GM21619 (cell line): ENCODE results near the gene TRIOBP.

Experiments
- ATAC-seq: cut with Tn5 transposase; IDR thresholded peaks from one replicate; pipeline ENCODE4 v1.9.1; 2021; ENCODE audit not compliant: unreplicated experiment

The TRIOBP gene

DNA sequence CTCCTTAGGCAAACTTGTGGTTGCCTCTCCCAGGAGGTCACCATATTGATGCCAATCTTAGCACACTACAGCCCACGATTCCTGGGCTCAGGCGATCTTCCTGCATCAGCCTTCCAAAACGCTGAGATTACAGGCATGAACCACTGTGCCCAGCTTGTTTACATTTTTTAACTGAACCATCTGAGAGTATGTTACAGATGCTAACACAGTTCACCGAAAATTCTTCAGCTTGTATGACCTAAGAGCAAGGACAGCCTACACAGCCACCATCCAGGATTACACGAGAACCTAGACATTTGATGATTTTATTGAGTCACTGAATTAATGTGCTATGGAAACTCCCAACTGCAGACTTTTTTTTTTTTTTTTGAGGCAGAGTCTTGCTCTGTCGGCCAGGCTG lies 27.3 kb upstream of the TRIOBP start:
- ATAC-seq = no peak

DNA sequence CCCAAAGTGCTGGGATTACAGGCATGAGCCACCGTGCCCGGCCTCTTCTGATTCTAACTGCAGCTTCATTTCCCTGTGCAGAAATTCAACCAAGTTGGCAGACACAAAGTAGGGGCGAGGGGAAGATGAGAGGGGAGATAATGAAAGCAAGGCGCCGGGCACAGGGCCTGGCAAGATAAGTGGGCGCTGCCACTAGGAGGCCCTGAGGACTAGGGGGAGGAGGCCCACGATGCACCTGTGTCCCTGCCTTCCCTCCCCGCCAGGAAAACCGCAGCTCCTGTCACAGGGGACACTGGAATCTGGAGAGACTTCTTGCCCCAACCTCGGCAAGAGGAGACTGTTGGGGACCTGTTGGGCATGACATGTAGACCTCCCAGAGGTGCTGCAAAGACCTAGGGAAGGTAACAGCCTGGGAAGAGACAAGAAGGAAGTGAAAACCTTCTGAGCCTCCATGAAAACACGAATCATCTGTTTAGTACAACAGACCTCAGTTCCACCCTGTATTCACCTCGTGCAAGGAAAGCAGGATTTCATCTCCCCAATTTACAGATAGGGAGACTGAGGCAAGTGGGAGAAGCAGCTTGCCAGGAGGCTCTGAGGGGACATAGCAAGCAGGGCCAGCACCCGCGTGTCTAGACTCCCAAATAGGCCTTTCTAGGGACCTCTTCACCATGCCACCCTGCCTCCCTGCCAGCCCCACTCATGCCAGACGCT lies 24.5 kb upstream of the TRIOBP start:
- ATAC-seq = no peak

DNA sequence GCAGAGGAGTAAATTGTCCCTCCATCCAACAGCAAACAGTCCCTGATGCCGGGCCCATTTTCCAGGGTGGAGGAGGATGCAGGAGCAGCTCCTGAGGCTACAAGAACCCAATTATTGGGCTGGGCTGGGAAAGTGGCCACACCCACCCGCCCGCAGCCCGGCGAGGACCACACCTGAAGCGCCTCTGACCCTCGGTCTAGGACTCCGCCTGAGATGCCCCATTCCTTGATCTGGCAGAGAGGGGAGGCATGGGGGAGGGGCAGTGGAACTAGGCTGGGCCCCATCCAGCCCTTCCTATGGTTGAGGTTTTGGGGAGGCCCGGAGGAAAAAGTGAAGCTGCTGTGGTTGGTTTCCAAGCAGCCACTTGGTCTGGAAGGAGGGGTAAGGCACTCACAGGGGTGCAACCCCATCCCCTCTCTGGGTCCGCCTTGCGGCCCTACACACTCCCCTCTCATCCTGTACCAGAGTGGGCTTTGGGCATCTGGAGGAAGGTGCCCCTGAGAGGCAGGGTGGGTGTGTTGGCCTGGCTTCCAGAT lies 23.9 kb upstream of the TRIOBP start:
- ATAC-seq = no peak

DNA sequence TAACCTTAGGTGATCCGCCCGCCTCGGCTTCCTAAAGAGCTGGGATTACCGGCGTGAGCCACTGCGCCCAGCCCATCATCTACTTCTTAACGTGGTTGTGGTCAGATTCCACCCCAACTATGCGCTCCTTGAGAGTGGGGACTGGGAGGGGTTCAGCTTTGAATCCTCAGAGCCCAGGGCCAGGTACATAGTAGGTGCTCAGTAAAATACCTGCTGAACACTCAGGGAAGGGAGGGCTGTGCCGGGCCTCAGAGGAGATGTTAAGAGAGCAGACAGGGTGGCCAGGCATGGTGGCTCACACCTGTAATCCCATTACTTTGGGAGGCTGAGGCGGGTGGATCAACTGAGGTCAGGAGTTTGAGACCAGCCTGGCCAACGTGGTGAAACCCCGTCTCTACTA lies 22.6 kb upstream of the TRIOBP start:
- ATAC-seq = no peak

DNA sequence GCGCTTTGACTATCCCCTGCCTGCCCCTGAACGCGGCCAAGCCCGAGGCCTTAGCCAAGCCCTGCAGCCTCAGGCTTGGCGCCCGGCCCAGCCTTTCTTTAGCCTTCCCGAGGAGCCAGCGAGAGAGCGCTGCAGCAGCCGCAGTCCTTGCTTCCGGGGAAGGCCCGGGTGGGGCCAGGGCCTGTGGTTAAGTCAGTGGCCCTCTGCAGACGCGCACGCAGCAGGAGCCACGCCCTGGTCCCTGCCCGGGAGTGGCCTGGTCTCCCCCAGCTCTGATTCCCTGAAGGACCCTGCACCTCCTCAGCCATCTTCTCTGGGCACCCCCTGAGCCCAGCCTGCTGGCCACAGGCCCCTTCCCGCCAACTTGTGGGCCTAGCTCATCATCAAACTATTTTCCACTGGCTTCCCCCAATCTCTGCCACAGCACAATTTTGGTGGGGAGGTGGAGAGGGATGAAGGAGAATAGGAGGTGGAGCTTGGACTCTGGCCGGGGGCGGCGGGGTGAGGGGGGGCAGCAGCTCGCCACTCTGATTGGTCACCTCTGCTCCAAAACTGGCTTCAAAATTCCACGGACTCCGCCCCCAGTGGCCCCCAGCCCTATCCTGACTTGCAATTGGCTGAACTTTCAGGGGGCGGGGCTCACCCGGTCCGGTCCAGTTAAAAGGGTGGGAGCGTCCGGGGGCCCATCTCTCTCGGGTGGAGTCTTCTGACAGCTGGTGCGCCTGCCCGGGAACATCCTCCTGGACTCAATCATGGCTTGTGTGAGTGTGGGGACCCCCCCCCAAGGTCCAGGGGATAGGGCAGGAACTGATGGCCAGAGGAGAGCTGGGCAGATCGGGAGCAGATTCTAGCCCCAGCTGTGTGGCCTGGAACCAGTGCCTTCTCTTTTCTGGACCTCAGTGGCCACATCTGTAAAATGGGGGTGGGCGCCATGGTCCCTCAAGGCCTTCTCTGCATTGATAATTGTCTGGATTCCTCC lies 21.6 kb upstream of the TRIOBP start, which contains the start of gene LGALS1:
TSS of gene LGALS1 (plus strand) at position 686 of the 979 bp plus-strand sequence. CDS start at position 753, 67 bp downstream.
- ATAC-seq = peak; percentile 44

DNA sequence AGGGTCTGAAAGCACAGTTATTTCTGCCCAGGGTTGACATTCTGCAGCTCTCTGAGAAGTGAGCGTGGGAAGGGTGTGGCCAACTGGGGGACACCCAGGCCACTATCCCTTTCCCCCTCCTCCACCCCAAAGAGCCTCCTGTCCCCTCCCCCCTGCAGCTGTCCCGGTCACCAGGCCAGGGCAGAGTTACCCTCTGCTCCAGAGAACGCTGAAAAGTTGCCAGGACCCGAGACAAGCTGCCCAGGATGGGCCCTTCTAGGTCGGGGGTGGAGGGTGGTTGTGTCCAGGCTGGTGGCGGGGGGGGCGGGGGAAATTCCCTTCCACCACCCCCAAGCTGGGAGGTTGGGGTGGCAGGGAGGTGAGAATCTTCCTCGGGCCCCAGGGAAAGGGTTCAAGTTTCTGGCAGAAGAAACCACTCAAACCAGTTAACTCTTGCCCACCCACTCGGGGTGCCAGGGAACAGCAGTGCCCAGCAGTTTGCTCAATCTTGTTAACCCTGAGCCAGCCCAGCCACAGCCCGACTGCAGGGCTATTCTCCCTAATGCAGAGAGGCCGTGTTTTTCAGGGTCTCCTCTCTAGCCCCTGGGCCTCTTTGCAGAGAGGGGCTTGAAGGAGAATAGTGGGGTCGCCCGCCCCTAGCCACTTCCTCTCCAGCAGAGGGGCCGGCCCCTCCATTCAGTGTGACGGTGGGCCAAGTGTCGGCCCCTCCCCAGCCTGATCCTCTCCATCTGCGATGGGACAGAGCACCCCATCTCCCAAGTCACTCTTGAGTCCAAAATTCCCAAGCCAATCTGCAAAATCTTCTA lies 20.7 kb upstream of the TRIOBP start:
- ATAC-seq = no peak

DNA sequence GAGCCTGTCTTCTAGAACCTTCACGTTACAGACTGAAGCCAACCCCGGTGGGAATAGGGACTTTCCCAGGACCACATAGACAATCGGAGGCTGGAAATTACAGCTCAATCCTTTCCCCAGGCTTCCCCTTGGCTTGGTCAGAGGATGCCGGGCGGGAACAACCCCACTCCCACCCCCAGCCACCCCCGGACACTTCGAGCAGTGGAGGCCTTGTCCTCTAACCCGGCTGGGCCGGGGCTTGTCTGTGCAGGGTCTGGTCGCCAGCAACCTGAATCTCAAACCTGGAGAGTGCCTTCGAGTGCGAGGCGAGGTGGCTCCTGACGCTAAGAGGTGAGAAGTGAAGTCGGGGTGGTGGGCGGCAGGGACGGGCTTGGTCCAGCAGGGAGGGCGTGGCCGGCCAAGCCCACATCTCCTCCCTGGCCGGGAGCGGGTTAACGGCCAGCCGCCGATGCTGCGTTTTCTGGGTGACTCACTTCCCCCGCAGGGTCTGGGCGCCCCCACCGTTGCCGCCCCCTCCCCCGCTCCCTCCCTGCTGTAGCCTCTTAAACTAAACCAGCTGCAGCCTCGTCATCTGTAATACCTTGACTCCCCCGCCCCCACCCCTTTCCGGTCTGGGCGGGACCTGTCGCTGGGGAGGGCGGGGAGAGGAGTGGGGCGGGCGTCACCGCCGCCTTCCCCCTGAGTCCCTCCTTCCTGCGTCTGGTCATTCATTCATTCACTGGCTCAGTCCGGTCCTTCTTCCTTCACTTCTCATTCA lies 19.9 kb upstream of the TRIOBP start:
- peak; percentile 52 for ATAC-seq

DNA sequence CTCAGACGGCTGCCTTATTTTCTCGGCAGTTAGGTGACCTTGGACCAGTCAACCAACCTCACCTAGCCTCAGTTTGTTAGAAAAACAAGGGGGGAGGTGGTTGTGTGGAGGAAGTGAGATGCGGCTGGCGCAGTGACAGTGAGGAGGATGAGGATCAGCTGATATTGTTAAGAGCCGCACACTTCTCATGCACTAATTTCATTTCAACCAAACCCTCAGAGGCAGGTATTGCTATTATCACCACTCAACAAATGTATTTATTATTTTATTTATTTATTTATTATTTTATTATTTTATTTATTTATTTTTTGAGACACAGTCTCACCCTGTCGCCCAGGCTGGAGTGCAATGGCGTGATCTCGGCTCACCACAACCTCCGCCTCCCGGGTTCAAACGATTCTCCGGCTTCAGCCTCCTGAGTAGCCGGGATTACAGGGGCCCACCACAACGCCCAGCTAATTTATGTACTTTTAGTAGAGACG lies 19.3 kb upstream of the TRIOBP start:
- no peak for ATAC-seq

DNA sequence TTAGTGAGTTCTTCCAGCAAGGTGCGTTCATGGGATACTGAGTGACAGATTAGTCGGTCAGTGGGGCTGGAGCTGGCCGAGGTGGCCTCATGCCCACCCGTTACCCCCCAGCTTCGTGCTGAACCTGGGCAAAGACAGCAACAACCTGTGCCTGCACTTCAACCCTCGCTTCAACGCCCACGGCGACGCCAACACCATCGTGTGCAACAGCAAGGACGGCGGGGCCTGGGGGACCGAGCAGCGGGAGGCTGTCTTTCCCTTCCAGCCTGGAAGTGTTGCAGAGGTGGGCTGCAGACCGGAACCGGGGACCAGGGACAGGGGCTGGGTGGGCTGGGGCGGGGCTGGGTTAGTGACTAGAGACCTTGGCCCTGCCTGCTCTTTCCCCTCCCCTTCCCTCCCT lies 18.5 kb upstream of the TRIOBP start:
- ATAC-seq = no peak

DNA sequence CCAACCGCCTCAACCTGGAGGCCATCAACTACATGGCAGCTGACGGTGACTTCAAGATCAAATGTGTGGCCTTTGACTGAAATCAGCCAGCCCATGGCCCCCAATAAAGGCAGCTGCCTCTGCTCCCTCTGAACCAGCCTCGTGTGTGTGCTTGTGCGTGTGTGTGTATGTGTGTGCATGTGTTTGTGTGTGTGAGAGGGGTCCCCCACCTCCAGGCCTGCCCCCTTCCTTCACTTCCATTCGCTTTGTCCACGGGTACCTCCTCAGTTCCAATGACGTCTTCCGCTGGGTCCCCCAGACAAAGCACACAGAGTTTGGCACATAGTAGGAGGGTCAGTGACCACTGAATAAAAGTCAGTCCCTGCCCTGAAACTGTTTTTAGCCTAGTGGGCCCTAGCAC lies 17.2 kb upstream of the TRIOBP start:
- no peak for ATAC-seq

DNA sequence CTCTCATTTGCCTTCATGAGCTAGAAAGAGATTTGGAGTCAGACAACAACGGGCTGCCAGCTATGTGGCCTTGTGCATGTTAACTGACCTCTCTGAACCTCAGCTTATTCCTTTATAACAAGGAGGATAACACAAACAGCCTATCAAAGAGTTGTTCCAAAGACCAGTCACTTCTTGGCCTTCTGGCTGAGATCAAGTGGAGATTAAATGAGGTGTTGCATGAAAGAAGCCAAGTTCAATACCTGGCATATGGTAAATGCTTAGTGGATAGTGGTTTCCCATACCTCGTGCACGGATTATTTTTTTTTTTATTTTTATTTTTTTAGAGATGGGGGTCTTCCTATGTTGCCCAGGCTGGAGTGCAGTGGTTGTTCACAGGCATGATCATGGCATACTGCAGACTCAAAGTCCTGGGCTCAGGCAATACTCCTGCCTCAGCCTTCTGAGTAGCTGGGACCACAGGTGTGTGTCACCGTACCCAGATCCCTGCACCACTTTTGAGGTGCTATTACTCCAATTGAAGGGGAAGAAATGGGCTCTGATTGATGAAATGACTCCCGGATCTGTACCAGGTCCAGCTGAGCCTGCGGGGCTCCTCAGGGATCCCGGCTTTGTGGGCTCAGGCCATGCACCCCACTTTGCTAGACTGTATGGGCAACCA lies 16.5 kb upstream of the TRIOBP start:
- ATAC-seq = no peak

DNA sequence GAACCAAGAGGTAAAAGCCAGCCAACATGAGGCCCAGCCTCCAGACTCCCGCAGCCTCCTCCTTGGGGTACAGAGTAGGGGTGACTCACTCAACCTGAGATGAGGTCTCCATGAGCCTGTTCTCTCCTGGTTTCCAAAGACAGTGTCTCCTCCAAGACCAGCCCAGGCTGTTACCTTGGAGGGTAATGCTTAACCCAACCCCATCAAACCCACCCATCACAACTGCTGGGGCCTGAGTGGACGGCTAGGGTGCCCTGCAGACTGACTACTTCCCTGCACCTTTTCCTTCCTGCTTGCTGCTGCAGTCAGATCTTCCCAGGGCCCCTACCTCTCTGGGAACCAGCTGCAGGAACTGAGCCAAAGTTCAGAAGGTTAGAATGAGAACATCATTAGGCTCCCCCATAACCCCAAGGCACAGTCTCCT lies 15.8 kb upstream of the TRIOBP start:
- ATAC-seq = no peak

DNA sequence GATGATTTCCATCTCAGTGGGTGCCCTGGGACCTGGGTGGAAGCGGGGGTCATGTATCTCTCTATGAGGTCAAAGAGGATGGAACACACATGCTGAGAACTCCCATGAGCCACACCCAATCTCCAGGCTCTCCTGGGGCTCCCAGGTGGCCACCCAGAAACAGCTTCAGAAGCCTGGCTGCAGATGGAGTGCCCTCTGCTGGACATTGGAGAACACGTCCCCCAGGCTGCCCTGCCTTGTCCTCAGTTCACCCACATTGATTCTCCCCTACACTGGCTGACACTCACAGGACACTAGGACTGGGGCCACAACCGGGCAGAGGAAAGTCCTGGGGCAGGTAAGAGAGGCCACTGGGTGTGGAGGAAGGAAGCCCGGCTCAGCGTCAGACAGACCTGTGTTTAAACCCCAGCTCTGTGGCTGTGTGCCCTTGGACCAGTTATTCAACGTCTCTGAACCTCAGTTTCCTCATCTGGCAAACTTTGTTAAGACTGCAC lies 15.2 kb upstream of the TRIOBP start:
- no peak for ATAC-seq

DNA sequence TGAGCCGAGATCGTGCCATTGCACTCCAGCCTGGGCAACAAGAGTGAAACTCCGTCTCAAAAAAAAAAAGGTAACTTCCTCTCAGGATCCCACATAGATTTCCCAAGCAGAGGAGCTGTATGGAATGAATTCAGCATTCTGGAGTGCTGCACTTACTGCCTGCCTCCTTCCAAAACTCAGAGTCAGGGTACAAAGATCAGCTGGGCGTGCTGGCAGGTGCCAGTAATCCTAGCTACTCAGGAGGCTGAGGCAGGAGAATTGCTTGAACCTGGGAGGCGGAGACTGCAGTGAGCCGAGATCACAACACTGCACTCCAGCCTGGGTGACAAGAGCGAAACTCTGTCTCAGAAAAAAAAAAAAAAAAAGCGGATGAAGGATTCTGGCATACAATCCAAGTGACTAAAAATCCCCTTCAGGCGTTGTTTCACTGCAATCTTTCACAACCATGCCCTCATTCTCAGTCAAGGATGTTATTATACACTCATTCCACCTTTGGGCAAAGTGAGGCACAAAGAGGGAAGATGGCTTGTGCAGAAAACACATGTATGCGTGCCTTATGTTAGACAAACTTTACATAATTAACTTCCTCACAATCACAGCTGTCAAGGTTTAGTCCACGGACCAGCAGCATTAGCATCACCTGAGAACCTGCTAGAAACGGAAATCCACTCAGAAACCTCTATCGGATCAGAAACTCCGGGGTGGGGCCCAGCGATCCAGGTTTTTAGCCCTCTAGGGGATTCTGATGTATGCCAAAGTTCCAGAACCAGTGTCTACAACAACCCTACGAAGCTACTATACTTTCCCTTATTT lies 11.8 kb upstream of the TRIOBP start:
- no peak for ATAC-seq

DNA sequence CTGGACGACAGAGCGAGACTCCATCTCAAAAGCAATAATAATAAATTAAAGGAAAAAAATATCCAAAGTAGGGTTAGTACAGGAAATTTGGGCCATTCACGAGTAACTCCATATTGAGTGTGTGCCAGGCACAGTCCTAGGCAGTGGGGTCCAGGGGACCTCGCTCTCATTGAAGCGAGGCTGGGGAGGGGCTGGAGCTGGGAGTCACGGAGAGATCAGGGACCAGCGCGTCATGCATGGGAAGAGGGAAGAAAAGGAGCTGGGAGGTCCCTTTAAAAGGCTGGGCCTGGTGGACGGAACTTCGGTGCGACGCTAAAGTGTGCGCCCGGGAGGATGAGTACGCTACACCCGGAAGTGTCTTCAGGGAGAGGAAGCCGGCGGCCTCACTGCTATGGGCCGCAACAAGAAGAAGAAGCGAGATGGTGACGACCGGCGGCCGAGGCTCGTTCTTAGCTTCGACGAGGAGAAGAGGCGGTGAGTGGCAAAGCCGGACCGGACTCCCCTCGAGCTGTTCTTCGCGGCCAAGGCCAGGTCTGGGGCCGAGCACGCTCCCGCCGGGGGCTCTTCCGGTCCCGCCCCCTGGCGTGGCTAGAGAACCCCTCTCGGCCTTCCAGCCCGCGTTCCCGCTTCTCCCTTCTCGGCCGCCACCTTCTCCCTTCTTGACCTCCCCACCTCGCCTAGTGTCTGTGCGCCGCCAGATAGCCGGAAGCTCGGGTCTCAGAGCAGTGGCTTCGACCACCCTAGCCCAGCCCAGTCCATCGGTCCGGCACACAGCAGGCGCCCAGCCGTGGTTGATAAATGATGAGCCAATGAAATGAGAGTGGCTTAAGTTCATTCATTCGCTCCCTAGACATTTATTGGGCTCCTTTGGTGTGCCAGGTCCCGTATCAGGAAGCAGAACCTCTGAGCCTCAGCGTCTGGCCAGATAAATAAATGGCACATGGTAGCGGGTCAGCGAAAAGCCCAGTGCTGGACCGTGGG lies 10.6 kb upstream of the TRIOBP start, which contains the start of gene NOL12:
TSS of gene NOL12 (plus strand) at position 342 of the 981 bp plus-strand sequence. CDS start at position 392, 50 bp downstream.
- ATAC-seq = peak; percentile 79

DNA sequence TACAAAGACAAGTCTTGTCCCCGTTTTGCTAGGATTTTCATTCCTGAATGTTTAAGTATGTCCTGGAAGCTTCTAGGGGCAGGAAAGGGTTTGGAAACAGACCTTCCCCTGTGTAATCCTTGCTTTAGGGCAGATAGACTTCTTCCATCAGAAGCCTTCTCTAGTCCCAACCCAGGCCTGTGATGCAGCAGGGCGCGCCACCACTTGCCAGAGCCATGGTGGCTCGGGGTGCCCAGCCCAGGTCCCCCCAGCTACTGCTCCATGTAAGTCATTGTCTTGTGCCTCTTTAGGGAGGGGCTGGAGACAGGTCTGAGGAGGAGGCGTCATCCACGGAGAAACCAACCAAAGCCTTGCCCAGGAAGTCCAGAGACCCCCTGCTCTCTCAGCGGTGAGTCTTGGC lies 6.4 kb upstream of the TRIOBP start:
- no peak for ATAC-seq

DNA sequence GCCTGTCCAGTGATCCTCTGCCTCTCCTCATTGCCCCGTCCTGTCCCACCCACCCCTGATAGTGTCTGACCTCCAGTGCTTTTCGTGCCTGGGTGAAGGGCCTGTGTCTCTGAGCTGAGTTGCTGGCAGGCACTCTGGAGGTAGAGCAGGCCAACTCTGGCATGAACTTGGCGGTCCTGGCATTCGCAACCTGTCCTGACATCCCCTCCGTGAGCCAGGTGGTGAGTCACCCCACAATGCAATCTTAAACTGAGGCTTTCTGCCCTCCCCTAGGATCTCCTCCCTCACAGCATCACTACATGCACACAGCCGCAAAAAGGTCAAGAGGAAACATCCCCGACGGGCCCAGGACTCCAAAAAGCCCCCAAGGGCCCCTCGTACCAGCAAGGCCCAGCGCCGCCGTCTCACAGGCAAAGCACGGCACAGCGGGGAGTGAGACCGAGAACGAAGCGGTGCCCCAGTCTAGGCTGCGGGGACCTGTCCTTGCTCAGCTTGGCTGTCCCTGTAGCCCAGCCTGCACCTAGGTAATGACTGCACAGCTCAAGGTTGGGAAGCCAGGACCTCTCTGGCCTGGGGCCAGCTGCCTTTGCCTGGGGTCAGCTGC lies 5.8 kb upstream of the TRIOBP start:
- ATAC-seq = no peak
